HepG2 (cell line): ENCODE data around the gene CCDC85C. TPM values are rescaled to one million over a fixed set of nuclear protein-coding genes. Genes with fewer than 3 reads are reported as not detected.

ENCODE experiments used
- ARID2 ChIP-seq: sonication (generic); formaldehyde crosslinking; IDR thresholded peaks from 2 replicates; pipeline ENCODE4 v1.8.1; 2022; ENCODE audit warnings: mild to moderate bottlenecking, missing genetic modification reagents, borderline replicate concordance
- CBX2 ChIP-seq, 2 experiments: fragments of 200-600 bp in 1 of 2; sonication (generic); formaldehyde crosslinking in 1 of 2; IDR thresholded peaks; 2 replicates each; pipeline versions ENCODE4 v1.7.0 to v1.8.1; 2018 to 2022; ENCODE audit warnings: low read depth in 2 of 2, low read length in 1 of 2, mild to moderate bottlenecking in 1 of 2, missing genetic modification reagents in 1 of 2
- EEA1 ChIP-seq: sonication (generic); formaldehyde crosslinking; IDR thresholded peaks from 2 replicates; pipeline ENCODE4 v1.5.1; 2020; ENCODE audit warnings: mild to moderate bottlenecking, missing genetic modification reagents, borderline replicate concordance
- FOXK2 ChIP-seq: fragments of 450-650 bp; IDR thresholded peaks from 2 replicates; pipeline ENCODE4 v1.6.1; 2016
- HOXA3 ChIP-seq: sonication (generic); formaldehyde crosslinking; IDR thresholded peaks from 2 replicates; pipeline ENCODE4 v1.5.0; 2020; ENCODE audit warnings: missing genetic modification reagents
- IRF2 ChIP-seq: IDR thresholded peaks from 2 replicates; pipeline ENCODE4 v1.6.1; 2018; ENCODE audit warnings: missing genetic modification reagents, missing compliant biosample characterization
- KAT8 ChIP-seq: IDR thresholded peaks from 2 replicates; pipeline ENCODE4 v1.6.1; 2016; ENCODE audit warnings: missing genetic modification reagents, missing compliant biosample characterization
- KLF11 ChIP-seq: IDR thresholded peaks from 2 replicates; pipeline ENCODE4 v1.6.1; 2016; ENCODE audit warnings: missing compliant biosample characterization
- NR2F1 ChIP-seq, 2 experiments: fragments of 450-650 bp in 1 of 2; formaldehyde crosslinking in 1 of 2; IDR thresholded peaks; 2 replicates each; pipeline versions ENCODE4 v1.5.0 to v1.6.1; 2016 to 2020; ENCODE audit warnings: mild to moderate bottlenecking in 1 of 2, missing compliant biosample characterization in 1 of 2, missing genetic modification reagents in 1 of 2, moderate library complexity in 1 of 2
- PHF20 ChIP-seq: sonication (generic); formaldehyde crosslinking; IDR thresholded peaks from 2 replicates; pipeline ENCODE4 v1.5.0; 2020; ENCODE audit warnings: mild to moderate bottlenecking, missing genetic modification reagents
- PHF8 ChIP-seq: sonication (generic); formaldehyde crosslinking; IDR thresholded peaks from 2 replicates; pipeline ENCODE4 v1.5.0; 2020; ENCODE audit warnings: missing genetic modification reagents
- SATB2 ChIP-seq: sonication (generic); formaldehyde crosslinking; IDR thresholded peaks from 2 replicates; pipeline ENCODE4 v1.5.0; 2020; ENCODE audit warnings: missing genetic modification reagents
- ZFP1 ChIP-seq: IDR thresholded peaks from 2 replicates; pipeline ENCODE4 v1.6.1; 2016
- ZNF317 ChIP-seq: sonication (generic); formaldehyde crosslinking; IDR thresholded peaks from 2 replicates; pipeline ENCODE4 v1.5.0; 2020; ENCODE audit warnings: mild to moderate bottlenecking, missing genetic modification reagents
- ZNF550 ChIP-seq: sonication (generic); formaldehyde crosslinking; IDR thresholded peaks from 2 replicates; pipeline ENCODE4 v1.4.0; 2020; ENCODE audit warnings: mild to moderate bottlenecking, missing genetic modification reagents, borderline replicate concordance
- ZNF777 ChIP-seq: sonication (generic); formaldehyde crosslinking; IDR thresholded peaks from 2 replicates; pipeline ENCODE4 v1.4.0; 2020; ENCODE audit warnings: missing genetic modification reagents
- ZNF792 ChIP-seq: IDR thresholded peaks from 2 replicates; pipeline ENCODE4 v1.6.1; 2016
- ZSCAN22 ChIP-seq: sonication (generic); formaldehyde crosslinking; IDR thresholded peaks from 2 replicates; pipeline ENCODE4 v1.4.0; 2020; ENCODE audit warnings: mild to moderate bottlenecking, missing genetic modification reagents
- polyA plus RNA-seq, 8 experiments: library from polyadenylated mRNA; depleted of rRNA in 3 of 8; stranded (reverse) in 7 of 8; unstranded in 1 of 8; fragments of >200 nt; fragmentation: Illumina TruSeq in 4 of 8; extraction: Trizol in 4 of 8; gene quantifications; 2 replicates each; pipeline versions ENCODE4 v1.2.1 to v1.2.3, GENCODE V29; 2011 to 2016; ENCODE audit warnings: low read depth in 4 of 8, missing spikeins in 1 of 8, mixed read lengths in 1 of 8; ENCODE audit not compliant: insufficient read depth in 1 of 8
- total RNA-seq, 5 experiments: library from RNA; depleted of rRNA; stranded (reverse); fragments of >200 nt; fragmentation: Illumina TruSeq; extraction: Trizol; gene quantifications; 2 replicates each; pipeline ENCODE4 v1.2.3, GENCODE V29; 2016; ENCODE audit warnings: low read depth in 1 of 5
- TF ChIP-seq, protein P1 (sequence below): sonication (generic); formaldehyde crosslinking; IDR thresholded peaks from 2 replicates; pipeline ENCODE4 v1.5.1; 2020; ENCODE audit warnings: missing genetic modification reagents, mild to moderate bottlenecking, borderline replicate concordance
- TF ChIP-seq, protein P2 (sequence below): sonication (generic); formaldehyde crosslinking; IDR thresholded peaks from 2 replicates; pipeline ENCODE4 v1.4.0; 2020; ENCODE audit warnings: mild to moderate bottlenecking, low read depth, missing genetic modification reagents
- TF ChIP-seq, protein P3 (sequence below): sonication (generic); formaldehyde crosslinking; IDR thresholded peaks from 2 replicates; pipeline ENCODE4 v1.4.0; 2020; ENCODE audit warnings: missing genetic modification reagents
- TF ChIP-seq, protein P4 (sequence below): sonication (generic); formaldehyde crosslinking; IDR thresholded peaks from 2 replicates; pipeline ENCODE4 v1.5.1; 2020; ENCODE audit warnings: mild to moderate bottlenecking, missing genetic modification reagents, moderate library complexity
- TF ChIP-seq, protein P5 (sequence below): sonication (generic); formaldehyde crosslinking; IDR thresholded peaks from 2 replicates; pipeline ENCODE4 v1.4.0; 2020; ENCODE audit warnings: missing genetic modification reagents
- TF ChIP-seq, protein P6 (sequence below): sonication (generic); formaldehyde crosslinking; IDR thresholded peaks from 2 replicates; pipeline ENCODE4 v1.8.1; 2023; ENCODE audit warnings: missing genetic modification reagents, mild to moderate bottlenecking, borderline replicate concordance

The CCDC85C gene
- total and polyA plus RNA-seq, 2 of the 13 experiments (the other 11 are each of a cell fraction or from before 2014, with no cell fraction given) = 18.8 to 43.8 TPM

DNA sequence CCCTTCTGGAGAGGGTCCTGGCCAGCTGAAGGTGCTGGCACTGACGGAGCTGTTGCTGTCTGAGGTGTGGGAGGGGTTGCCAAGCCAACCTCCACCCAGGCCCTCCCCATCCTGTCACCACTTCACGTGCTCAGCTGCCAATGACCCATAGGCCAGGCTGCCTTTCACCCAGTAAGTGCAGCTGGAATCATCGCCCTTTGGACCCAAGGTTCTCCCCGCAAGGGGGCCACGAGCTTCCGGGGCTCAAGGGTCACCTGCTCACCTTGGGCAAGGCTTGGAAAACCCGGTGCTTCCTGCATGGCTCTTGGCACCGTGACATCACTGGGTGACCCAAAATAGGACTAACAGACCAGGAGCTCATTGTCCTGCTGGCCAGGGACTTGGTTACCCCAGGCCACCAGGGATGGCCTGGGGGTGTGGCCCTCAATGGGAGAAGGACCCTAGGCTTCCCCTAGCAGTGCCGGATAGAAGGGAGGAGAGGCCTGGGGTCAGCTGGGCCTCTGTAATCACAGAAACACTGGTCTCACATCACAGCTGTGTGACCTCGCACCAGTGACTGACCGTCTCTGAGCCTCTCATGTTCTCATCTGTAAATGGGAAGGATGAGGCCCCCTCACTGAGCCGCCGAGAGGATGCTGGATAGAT is 51.3 kb downstream of the CCDC85C start (continued):
- TF ChIP-seq ZNF317 (CRISPR knock-in tag) = peak; percentile 76
- TF ChIP-seq EEA1 (CRISPR knock-in tag) = no peak
- no peak for TF ChIP-seq CBX2 (IDR thresholded peaks at IDR 0.05; ENCODE audit: low read depth, low read length)
- no peak for TF ChIP-seq CBX2 (CRISPR knock-in tag; IDR thresholded peaks at IDR 0.05; ENCODE audit: low read depth)
- TF ChIP-seq, protein P1, sequence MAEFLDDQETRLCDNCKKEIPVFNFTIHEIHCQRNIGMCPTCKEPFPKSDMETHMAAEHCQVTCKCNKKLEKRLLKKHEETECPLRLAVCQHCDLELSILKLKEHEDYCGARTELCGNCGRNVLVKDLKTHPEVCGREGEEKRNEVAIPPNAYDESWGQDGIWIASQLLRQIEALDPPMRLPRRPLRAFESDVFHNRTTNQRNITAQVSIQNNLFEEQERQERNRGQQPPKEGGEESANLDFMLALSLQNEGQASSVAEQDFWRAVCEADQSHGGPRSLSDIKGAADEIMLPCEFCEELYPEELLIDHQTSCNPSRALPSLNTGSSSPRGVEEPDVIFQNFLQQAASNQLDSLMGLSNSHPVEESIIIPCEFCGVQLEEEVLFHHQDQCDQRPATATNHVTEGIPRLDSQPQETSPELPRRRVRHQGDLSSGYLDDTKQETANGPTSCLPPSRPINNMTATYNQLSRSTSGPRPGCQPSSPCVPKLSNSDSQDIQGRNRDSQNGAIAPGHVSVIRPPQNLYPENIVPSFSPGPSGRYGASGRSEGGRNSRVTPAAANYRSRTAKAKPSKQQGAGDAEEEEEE (CRISPR knock-in tag) = no peak
- TF ChIP-seq NR2F1 (CRISPR knock-in tag; IDR thresholded peaks at IDR 0.05) = peak; percentile 95 to 97
- TF ChIP-seq FOXK2 = peak; percentile 68
- TF ChIP-seq ARID2 (CRISPR knock-in tag) = no peak
- TF ChIP-seq ZNF792 (CRISPR knock-in tag) = peak; percentile 59; the same call in 1 of the 2 replicates
- TF ChIP-seq, protein P2, sequence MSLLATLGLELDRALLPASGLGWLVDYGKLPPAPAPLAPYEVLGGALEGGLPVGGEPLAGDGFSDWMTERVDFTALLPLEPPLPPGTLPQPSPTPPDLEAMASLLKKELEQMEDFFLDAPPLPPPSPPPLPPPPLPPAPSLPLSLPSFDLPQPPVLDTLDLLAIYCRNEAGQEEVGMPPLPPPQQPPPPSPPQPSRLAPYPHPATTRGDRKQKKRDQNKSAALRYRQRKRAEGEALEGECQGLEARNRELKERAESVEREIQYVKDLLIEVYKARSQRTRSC (CRISPR knock-in tag) = 0 out of 2 replicates have a peak, but pooled peaks have one; percentile 68
- peak; percentile 95 for TF ChIP-seq IRF2 (CRISPR knock-in tag)
- TF ChIP-seq, protein P3, sequence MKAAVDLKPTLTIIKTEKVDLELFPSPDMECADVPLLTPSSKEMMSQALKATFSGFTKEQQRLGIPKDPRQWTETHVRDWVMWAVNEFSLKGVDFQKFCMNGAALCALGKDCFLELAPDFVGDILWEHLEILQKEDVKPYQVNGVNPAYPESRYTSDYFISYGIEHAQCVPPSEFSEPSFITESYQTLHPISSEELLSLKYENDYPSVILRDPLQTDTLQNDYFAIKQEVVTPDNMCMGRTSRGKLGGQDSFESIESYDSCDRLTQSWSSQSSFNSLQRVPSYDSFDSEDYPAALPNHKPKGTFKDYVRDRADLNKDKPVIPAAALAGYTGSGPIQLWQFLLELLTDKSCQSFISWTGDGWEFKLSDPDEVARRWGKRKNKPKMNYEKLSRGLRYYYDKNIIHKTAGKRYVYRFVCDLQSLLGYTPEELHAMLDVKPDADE (CRISPR knock-in tag) = no peak
- TF ChIP-seq, protein P4, sequence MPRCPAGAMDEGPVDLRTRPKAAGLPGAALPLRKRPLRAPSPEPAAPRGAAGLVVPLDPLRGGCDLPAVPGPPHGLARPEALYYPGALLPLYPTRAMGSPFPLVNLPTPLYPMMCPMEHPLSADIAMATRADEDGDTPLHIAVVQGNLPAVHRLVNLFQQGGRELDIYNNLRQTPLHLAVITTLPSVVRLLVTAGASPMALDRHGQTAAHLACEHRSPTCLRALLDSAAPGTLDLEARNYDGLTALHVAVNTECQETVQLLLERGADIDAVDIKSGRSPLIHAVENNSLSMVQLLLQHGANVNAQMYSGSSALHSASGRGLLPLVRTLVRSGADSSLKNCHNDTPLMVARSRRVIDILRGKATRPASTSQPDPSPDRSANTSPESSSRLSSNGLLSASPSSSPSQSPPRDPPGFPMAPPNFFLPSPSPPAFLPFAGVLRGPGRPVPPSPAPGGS (CRISPR knock-in tag) = peak; percentile 36; the same call in 1 of the 2 replicates
- TF ChIP-seq PHF8 = peak; percentile 42; the same call in 1 of the 2 replicates
- TF ChIP-seq KLF11 (CRISPR knock-in tag) = no peak
- peak; percentile 86 for TF ChIP-seq KAT8 (CRISPR knock-in tag)
- no peak for TF ChIP-seq SATB2 (CRISPR knock-in tag)
- TF ChIP-seq ZNF550 (CRISPR knock-in tag) = no peak
- TF ChIP-seq PHF20 (CRISPR knock-in tag) = peak; percentile 32; the same call in 1 of the 2 replicates
- peak; percentile 95 for TF ChIP-seq HOXA3 (CRISPR knock-in tag)
- 0 out of 2 replicates have a peak, but pooled peaks have one; percentile 58 for TF ChIP-seq ZSCAN22 (CRISPR knock-in tag)
- TF ChIP-seq ZFP1 (CRISPR knock-in tag) = peak; percentile 76; the same call in 1 of the 2 replicates
- TF ChIP-seq, protein P5, sequence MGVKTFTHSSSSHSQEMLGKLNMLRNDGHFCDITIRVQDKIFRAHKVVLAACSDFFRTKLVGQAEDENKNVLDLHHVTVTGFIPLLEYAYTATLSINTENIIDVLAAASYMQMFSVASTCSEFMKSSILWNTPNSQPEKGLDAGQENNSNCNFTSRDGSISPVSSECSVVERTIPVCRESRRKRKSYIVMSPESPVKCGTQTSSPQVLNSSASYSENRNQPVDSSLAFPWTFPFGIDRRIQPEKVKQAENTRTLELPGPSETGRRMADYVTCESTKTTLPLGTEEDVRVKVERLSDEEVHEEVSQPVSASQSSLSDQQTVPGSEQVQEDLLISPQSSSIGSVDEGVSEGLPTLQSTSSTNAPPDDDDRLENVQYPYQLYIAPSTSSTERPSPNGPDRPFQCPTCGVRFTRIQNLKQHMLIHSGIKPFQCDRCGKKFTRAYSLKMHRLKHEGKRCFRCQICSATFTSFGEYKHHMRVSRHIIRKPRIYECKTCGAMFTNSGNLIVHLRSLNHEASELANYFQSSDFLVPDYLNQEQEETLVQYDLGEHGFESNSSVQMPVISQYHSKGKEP = no peak
- TF ChIP-seq ZNF777 (CRISPR knock-in tag) = 0 out of 2 replicates have a peak, but pooled peaks have one; percentile 33
- TF ChIP-seq, protein P6, sequence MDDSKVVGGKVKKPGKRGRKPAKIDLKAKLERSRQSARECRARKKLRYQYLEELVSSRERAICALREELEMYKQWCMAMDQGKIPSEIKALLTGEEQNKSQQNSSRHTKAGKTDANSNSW (CRISPR knock-in tag) = no peak
